GM23248 (cell line): ENCODE measurements around the gene TSSC4.

Experiments used
- EZH2 ChIP-seq: fragments of 200-600 bp; sonication (generic); IDR thresholded peaks from 2 replicates; pipeline ENCODE4 v1.6.1; 2018; ENCODE audit warnings: antibody characterized with exemption, mild to moderate bottlenecking; ENCODE audit not compliant: insufficient read depth, poor library complexity, severe bottlenecking
- EZH2phosphoT487 ChIP-seq: fragments of 200-600 bp; sonication (generic); IDR thresholded peaks from 2 replicates; pipeline ENCODE4 v1.6.1; 2018; ENCODE audit warnings: antibody characterized with exemption, moderate library complexity, mild to moderate bottlenecking, low read depth; ENCODE audit not compliant: insufficient read depth

DNA sequence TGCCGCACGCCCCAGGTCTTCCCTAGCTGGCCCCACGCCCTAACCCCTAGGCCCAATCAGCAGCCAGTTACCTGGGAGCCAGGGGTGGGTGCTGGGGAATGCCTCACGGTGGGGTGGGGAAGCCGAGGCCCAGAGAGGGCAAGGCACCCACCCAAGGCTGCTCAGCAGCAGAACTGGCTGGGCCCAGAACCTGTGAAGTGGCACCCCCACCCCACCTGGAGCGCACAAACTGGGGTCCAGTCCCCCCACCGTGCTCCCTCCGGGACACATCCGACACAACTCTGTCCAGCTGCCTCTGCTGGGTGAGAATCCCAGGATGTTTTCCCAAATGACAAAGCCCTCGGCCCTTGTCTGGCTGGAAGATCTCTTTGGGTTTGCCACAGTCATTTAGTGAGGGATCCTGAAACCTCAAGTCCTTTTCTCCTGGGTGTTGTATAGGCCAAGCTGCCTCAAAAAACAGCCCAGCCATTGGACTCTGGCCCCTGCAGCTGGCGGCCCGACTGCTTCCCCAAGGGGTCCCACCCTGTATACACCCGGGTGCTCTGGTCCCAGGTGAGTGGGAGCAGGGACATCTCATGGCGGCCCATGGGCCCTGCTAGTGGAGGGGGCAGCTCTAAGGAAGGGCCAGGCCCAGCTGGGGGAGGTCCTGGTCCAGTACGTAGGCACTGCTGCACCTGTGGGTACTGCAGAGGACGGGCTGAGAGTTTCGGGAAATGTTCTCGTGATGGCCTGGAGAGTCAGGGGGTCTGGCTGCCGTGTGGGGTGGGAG lies 20.9 kb downstream of the TSSC4 start:
- TF ChIP-seq EZH2 = no peak
- no peak for TF ChIP-seq EZH2phosphoT487
